HG02571 (cell line): Measurements from ENCODE around the gene ZNF837.

ENCODE experiments used
- ATAC-seq: cut with Tn5 transposase; IDR thresholded peaks from one replicate; pipeline ENCODE4 v1.9.1; 2021; ENCODE audit warnings: mild to moderate bottlenecking, moderate library complexity; ENCODE audit not compliant: unreplicated experiment

ZNF837 gene

DNA sequence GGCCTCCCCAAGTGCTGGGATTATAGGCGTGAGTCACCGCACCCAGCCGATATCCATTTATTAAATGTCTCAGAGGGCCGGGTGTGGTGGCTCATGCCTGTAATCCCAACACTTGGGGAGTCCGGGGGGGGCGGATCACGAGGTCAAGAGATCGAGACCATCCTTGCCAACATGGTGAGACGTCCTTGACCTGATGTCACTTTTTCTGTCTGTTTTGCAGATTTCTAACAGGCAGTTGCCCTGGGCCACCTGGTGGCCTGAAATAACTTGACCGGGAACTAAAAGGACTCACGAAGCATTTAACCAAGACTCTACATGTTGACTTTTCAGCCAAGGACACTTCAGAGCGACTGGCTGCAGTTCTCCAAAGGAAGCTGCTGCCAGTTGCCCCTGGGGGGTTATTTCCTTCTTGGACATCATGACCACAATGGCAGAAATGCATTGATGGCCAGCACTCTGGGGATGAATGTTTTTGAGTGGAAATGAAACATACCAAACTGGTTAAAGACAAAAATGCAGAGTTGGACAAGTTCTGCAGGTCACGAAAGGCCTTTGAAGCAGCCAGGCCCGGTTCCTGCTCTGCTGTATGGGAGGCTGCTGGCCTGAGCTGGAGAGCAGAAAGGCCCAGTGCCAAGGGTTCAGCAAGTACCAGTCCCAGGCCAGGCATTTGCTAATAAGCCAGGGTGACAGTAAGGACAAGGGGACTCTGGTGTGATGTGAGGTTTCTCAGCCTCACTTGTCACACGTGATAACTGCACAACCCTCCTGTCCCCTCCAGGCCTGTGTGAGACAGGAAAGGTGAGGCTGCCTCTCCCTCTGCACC lies 8.3 kb downstream of the ZNF837 start:
- ATAC-seq = no peak

GRCh38 chr19:58368561-58369360 lies 12.1 kb downstream of the ZNF837 start:
- ATAC-seq = no peak

- no peak for ATAC-seq
Observed at GRCh38 chr19:58367698-58368454, 13.0 kb downstream of the ZNF837 start.

DNA sequence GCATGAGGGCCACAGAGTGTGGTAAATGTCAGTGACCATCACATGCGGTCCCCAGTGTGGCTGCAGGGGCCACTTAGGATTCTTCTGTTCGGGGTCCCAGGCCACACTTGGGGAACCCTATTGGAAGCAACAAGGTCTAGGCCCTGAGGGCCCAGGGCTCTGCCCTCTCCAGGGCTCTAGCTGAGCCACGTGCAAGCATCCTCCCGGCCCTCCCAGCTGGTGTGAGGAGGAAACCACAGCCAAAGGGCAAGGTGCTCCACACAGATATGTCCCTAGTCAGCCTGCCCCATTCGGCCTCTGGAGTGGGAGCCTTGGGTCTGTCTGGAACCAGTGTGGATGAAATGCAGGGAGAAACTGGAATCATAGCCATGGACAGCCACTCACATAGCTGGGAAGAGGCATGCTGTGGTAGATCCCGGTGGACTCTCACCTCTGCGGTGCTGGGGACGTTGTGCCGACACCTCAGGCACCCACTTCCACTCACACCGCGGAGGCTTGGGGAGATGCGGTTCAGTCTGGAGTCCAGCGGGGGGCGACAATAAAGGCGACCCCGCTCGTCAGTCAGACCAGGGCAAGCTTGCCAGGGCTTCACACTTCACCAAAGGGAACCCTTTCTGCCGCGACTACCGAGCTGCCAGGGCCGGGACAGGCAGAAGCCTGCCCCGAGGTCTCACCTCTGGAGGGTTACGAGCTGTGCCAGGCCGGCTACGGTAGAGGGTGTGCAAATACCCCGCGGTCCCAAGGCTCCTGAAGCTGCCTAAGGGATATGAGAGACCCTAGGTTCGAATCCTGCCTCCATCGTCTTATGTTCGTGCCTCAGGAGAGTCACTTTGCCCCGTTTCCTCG lies 14.0 kb downstream of the ZNF837 start:
- ATAC-seq = no peak

DNA sequence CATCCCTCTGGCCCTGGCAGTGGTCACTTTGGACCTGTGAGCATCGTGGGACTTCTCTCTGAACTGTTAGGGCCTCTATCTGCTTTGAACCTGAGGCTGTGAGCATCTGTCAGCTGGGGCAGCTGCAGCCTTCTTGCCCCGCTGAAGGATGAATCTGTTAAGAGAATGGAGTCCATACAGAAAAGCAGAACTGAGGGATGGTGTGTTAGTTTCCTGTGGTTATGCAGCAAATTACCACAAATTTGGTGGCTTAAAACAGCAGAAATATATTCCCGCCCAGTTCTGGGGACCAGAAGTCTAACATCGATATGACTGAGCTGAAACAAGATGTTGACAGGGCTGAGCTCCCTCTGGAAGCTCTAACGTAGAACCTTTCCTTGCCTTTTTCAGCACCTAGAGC lies 16.7 kb downstream of the ZNF837 start:
- ATAC-seq = no peak

DNA sequence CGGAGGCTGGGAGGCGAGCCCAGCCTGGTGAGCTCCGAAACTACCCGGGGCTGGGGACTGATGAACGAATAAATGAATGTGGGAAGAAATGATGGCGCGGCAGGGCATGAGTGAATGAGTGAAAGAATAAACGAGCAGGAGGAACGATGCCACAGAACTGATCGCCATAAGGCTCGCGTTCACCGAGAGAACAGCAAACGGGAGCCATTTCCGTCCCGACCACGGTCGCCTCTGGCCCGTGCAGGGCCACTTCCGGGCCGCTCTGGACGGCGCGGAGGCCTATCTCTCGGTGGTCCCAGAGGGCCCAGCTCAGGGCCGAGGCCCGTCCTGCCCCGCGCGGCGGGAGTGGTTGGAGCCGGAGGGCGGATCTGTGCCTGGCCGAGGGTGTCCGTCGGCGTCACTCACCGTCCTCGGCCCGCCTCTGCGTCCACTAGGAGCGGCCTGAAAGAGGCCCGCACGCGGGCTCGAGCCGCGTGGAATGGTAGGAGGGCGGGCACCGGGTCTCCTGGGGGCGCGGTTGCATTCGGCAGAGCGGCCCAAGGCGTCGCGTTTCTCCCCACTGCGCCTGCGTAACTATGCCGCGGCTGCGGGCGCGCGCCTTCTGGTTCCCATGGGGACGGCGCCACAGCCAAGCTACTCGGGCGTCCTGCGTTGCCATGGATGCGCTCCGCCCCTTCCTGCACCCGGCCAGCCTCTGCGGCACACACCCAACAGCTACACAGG lies 18.4 kb downstream of the ZNF837 start, which contains the start of gene ZNF497:
ZNF497 (minus strand) TSS at position 480 of the 723 bp plus-strand sequence. CDS start 5,116 bp downstream, outside the sequence.
- ATAC-seq = peak; percentile 89

GRCh38 chr19:58361900-58362271 lies 18.9 kb downstream of the ZNF837 start:
- peak; percentile 5 for ATAC-seq

- ATAC-seq = no peak
Observed at GRCh38 chr19:58357481-58358145, 23.2 kb downstream of the ZNF837 start.

- no peak for ATAC-seq
Observed at GRCh38 chr19:58356766-58357480, 23.9 kb downstream of the ZNF837 start.

GRCh38 chr19:58355908-58356765 lies 24.7 kb downstream of the ZNF837 start:
- no peak for ATAC-seq

DNA sequence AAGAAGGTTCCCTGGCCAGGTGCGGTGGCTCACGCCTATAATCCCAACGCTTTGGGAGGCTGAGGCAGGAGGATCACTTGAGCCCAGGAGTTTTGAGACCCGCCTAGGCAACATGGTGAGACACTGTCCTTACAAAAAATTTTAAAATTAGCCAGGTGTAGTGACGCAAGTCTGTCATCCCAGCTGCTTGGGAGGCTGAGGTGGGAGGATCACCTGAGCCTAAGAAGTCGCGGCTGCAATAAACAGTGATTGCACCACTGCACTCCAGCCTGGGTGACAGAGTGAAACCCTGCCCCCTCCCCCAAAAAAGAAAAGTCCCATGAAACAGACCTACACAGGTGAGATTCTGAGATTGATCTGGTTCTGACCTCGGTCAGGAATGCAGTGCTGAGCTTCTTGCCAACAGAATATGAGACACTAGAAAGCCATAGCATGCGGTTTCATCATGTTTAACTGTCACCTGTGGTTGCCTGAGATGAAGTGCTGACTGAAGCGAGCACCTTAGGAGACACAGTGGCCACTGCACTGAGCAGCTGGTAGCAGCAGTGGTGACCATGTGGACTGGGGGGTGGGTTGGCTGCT lies 25.5 kb downstream of the ZNF837 start:
- ATAC-seq = no peak

DNA sequence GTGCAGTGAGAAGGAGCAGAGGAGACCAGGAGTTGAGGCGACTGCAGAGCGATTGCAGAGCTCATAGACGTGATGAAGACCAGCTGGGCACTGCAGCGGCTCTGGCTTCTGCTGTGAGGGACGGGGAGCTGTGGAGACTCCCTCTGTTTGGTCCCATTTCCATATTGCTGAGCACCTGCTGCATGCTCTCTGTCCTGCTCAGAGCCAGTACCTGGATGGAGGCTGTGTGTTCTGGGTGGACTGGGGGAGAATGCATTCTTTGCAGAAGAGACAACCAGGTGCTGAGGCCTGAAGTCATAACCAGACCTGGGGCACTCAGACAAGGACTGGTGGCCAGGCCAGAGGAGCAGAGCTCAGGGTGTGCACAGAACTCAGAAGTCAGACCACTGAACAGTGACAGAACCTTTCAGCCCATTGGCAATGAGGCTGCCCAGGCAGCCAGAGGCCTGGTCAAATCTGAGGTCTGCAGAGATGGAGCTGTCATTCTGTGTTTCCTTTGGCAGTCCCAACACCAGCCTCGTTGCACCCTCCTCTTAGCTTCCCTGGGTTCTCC lies 26.3 kb downstream of the ZNF837 start:
- no peak for ATAC-seq

GRCh38 chr19:58353717-58354477 lies 26.9 kb downstream of the ZNF837 start:
- ATAC-seq = no peak

DNA sequence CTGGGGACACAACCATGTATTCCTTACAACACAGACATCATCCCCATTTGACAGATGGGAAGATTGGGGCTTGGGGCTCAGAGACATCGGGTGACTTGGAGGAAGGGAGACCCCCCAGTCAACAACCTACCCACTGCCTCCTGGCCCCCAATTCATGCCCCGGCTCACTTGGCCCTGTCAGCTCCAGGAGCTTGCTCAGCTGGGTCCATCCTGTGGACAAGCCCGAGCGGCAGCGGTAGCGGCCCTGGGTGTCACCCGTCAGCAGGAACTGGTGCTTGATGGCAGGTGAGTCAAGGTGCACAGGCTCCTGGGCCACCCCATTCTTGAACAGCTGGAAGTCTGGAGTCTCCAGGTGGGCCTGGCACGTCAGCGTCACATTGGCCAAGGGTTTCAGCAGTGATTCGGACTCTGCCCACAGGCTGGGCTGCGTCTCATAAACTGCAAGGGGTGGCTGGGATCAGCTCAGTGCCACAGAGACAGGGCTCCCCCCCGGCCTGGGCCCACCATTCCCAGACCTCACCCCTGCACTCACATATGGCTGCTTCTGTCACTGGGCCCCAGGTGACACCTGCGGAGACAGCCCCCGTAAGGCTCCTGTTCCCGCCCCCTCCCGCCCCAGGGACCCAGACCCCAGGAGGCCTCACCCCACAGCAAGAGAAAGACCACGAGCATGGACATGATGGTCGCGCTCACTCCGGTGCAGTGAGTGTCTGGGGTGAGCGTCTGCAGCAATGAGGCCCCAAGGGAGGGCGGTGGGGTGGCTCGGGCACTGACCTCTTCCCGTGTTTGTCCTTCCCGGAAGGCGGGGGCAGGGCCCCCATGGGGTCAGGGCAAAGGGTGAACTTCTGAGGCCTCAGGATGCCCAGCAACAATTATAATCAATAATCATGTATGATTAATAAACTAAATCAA lies 27.8 kb downstream of the ZNF837 start, which contains the start of gene A1BG:
A1BG (minus strand) TSS at position 733 of the 912 bp plus-strand sequence; CDS start at position 678, 55 bp downstream.
- no peak for ATAC-seq
